ENCODE measurements around the gene CINP. TPM values are rescaled to one million over a fixed set of nuclear protein-coding genes. Genes with fewer than 3 reads are reported as not detected.

Gene CINP
- total and polyA plus RNA-seq, 2 of the 13 experiments (the other 11 are each of a cell fraction or from before 2014, with no cell fraction given), result 32.8 to 42.8 TPM

- intact Hi-C loops (cut with micrococcal nuclease; ENCODE audit: unreplicated experiment), result loop anchor here (2.0 to 5.0 kb wide), 3 partner anchors 45 to 200 kb away; partner anchors contain the start of genes CINP and TECPR2
- Histone ChIP-seq H3K4me3 (replicated peaks in 1 of 3; ENCODE audit: insufficient read depth in 1 of 3, low read depth in 2 of 3, low read length in 3 of 3) (peak overlapping the region; percentile 70 to 86 (median 71)), H2AFZ (ENCODE audit: low read length) (peak overlapping the region; percentile 59), H3K36me3 (replicated peaks in 1 of 2; ENCODE audit: control insufficient read depth in 1 of 2, insufficient read depth in 2 of 2, low read length in 2 of 2) (no peaks in the 10 kb centered on the region), H4K20me1 (ENCODE audit: insufficient read depth, low read length) (no peaks in the 10 kb centered on the region), H3K4me2 (ENCODE audit: low read depth, low read length) (peak overlapping the region; percentile 86), H3K9ac (ENCODE audit: insufficient read depth, low read depth, low read length) (peak overlapping the region; percentile 98), H3K9me3 (ENCODE audit: low read length) (no peaks in the 10 kb centered on the region), H3K27me3 (ENCODE audit: control insufficient read depth in 1 of 2, insufficient read depth in 2 of 2, low read length in 2 of 2) (no peaks in the 10 kb centered on the region; a peak in 1 of 5 replicates), H3K4me1 (ENCODE audit: insufficient read depth, low read length) (peaks cover 62% of the 10 kb centered on the region), H3K79me2 (ENCODE audit: insufficient read depth, low read length) (peaks cover 7% of the 10 kb centered on the region), H3K27ac (ENCODE audit: extremely low read length, insufficient read depth, low read length) (peak overlapping the region; percentile 80)
- in situ Hi-C loops (cut with HindIII; ENCODE audit: extremely low pct_ligation_motif_present, low pct_unique_long_range_greater_than_20kb), result loop anchor here (5.0 to 10.0 kb wide), 2 partner anchors 243 to 355 kb away; partner anchors contain the start of gene DYNC1H1
- FAIRE-seq (no peak), ATAC-seq (peak; percentile 14), DNase-seq (ENCODE audit: low spot score) (peak; percentile 71)
- BruUV-seq (replicated peaks), result TSS peak; percentile 30
- POLR2A ChIA-PET, result interaction anchor here (1.1 to 2.8 kb wide), 7 partner anchors 12 to 229 kb away, joined by 3 to 14 read pairs (median 3); partner anchors contain the start of genes CINP, MOK, TECPR2 and WDR20
- CTCF ChIA-PET (ENCODE audit: low intra/inter-chr PET ratio, low total read pairs), result interaction anchor here (1.5 kb wide), 1 partner anchor 82 kb away, joined by 3 read pairs; no protein-coding TSS in a partner anchor
- 0% methylated on average over 12 of the region's 12 CpGs for WGBS (ENCODE audit: low lambda C conversion rate)
- TF ChIP-seq ZNF101 (CRISPR knock-in tag; IDR thresholded peaks at IDR 0.05; ENCODE audit: borderline replicate concordance, low read depth) (no peak), CSRNP1 (CRISPR knock-in tag; IDR thresholded peaks at IDR 0.05) (peak; percentile 30; the same call in 1 of the 2 replicates), JDP2 (CRISPR knock-in tag; IDR thresholded peaks at IDR 0.05; ENCODE audit: borderline replicate concordance) (no peak), SRSF1 (optimal IDR thresholded peaks at IDR 0.05; ENCODE audit: low read depth, low read length) (no peak), ZNF251 (CRISPR knock-in tag; IDR thresholded peaks at IDR 0.05) (no peak), ZNF282 (IDR thresholded peaks at IDR 0.05; ENCODE audit: partially characterized antibody) (no peak), ZNF839 (CRISPR knock-in tag; IDR thresholded peaks at IDR 0.05; ENCODE audit: borderline replicate concordance) (no peak), SAFB2 (CRISPR knock-in tag; IDR thresholded peaks at IDR 0.05; ENCODE audit: borderline replicate concordance, low read depth) (no peak), ATF7 (IDR thresholded peaks at IDR 0.05) (no peak), ATF7 (CRISPR knock-in tag; IDR thresholded peaks at IDR 0.05) (no peak), NFIC (IDR thresholded peaks at IDR 0.05; ENCODE audit: low read length) (no peak), CENPX (CRISPR knock-in tag; IDR thresholded peaks at IDR 0.05) (no peak), ZBTB8A (CRISPR knock-in tag; IDR thresholded peaks at IDR 0.05; ENCODE audit: borderline replicate concordance, low read depth) (no peak), ZFP91 (CRISPR knock-in tag; IDR thresholded peaks at IDR 0.05; ENCODE audit: borderline replicate concordance) (no peak), ZMAT3 (CRISPR knock-in tag; conservative IDR thresholded peaks at IDR 0.05) (0 out of 2 replicates have a peak, but pooled peaks have one; percentile 24), ZNF75D (CRISPR knock-in tag; IDR thresholded peaks at IDR 0.05; ENCODE audit: borderline replicate concordance) (no peak), TEAD3 (CRISPR knock-in tag; optimal IDR thresholded peaks at IDR 0.05; ENCODE audit: borderline replicate concordance) (peak; percentile 78), PAWR (CRISPR knock-in tag; IDR thresholded peaks at IDR 0.05; ENCODE audit: borderline replicate concordance) (no peak), ZNF430 (CRISPR knock-in tag; IDR thresholded peaks at IDR 0.05) (no peak), ZUFSP (CRISPR knock-in tag; IDR thresholded peaks at IDR 0.05; ENCODE audit: borderline replicate concordance) (no peak)
Observed at GRCh38 chr14:102317564-102318248, 45.0 kb downstream of the CINP start.
